HG03196 (cell line): ENCODE measurements around the gene STK4.
"Not testable (repeated sequence)": the region's sequence is repeated elsewhere in the genome, so short reads cannot be mapped to it uniquely, and the experiment has no call there.

Source experiments
- ATAC-seq: cut with Tn5 transposase; IDR thresholded peaks from one replicate; pipeline ENCODE4 v1.9.1; 2021; ENCODE audit not compliant: unreplicated experiment

Gene STK4

DNA sequence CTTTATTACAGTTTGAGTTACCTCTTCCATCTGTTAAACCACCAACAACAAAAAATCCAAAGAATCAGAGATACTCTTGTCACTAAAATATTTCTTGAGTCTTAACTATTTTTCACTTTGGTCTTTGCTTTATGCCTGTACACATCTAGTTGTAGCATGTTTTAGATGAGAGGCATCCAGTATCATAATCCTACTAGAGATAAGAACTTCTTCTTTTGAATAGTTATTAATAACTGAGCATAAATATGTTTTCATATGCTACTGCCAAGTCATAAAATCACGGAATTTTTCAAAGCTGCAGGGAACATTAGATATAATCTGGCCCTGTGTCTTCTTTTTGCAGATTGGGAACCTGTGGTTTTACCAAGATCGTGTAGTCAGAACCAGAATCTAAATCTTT lies 55.3 kb downstream of the STK4 start:
- ATAC-seq: no peak

DNA sequence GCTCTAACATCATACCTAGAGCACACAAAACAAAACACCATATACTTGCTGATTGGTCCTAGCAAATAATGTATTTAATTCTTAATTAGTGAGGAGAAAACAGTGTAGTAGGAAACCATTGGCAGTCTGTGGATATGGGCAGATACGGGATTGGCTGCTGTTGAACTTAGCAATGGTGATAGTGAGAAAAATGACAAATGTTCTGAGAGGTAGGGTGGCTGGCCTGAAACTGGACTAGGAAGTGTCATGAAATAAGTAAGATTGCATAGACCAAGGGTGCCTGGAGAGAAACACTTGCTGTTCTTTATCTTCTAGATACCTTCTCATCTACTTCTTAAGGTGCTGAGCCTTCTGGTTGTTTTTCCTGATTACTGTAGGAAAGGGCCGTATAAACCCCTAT lies 56.8 kb downstream of the STK4 start:
- ATAC-seq: not testable (repeated sequence)

DNA sequence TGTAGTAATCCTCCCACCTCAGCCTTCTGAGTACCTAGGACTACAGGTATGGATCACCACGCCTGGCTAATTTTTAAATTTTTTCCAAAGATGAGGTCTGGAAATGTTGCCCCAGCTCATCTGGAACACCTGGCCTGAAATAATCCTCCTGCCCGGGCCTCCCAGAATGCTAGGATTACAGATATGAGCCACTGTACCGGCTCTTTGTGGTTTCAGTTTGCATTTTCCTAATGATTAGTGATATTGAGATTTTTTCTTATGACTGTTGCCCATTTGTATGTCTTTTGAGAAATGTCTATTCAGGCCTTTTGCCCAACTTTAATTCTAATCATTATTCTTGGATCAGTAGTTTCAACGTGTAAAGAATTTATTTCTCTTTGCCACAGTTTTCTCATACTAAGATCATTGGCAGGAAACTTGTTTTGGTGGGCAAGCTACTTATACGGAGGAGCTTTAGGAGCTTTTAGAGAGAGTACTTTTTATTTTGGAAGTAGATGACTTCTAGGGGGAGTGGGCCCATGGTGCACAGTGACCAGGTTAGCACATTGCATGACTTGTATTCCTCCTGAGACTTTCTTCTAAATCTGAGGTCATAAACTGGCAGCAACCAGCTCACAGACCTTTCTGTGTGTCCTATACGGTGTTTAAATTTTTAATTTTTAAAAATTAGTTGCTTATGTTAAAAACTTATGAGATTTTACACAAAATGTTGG lies 62.3 kb downstream of the STK4 start:
- ATAC-seq: no peak

DNA sequence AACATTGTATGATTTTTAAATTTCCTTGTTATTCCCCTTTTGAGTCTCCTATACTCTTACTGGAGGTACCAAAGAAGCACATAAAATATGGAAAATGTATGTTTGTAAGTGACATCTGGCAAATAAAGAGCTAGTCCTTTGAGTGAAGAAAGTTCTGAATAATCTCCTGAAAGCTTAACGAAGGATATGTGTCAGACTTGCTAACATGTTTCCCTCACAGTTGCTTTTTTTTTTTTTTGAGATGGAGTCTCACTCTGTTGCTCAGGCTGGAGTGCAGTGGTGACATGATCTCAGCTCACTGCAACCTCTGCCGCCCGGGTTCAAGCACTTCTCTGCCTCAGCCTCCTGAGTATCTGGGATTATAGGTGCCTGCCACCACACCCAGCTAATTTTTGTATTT lies 63.6 kb downstream of the STK4 start:
- no peak for ATAC-seq

DNA sequence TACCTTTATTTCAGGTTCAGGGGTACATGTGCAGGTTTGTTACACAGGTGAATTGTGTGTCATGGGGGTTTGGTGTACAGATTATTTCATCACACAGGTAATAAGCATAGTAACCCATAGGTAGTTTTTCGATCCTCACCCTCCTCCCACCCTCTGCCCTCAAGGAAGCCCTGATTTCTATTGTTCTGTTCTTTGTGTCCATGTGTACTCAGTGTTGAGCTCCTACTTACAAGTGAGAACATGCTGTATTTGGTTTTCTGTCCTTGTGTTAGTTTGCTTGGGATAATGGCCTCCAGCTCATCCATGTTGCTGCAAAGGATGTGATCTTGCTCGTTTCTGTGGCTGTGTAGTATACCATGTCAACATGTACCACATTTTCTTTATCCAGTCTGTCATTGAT lies 66.0 kb downstream of the STK4 start:
- no peak for ATAC-seq

DNA sequence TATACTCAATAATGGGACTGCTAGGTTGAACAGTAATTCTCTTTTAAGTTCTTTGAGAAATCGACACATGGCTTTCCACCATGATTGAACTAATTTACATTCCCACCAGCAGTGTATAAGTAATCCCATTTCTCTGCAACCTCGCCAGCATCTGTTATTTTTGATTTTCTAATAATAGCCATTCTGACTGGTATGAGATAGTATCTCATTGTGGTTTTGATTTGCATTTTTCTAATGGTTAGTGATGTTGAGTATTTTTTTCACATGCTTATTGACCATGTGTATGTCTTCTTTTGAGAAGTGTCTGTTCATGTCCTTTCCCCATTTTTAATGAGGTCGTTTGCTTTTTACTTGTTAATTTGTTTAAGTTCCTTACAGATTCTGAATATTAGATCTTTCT lies 66.5 kb downstream of the STK4 start:
- ATAC-seq: no peak

DNA sequence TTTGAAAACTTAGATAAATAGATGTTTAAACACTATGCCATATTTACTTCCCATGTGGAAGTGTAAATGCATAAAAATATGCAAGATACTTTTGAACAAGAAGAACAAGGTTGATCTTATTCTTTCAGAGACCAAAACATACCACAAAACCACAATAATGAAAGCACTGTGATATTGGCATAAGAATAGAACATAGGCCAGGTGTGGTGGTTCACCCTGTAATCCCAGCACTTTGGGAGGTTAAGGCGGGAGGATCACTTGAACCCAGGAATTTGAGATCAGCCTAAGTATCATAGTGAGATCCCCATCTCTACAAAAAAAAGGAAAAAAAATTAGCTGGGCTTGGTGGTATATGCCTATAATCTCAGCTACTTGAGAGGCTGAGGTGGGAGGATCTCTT lies 68.1 kb downstream of the STK4 start:
- no peak for ATAC-seq

DNA sequence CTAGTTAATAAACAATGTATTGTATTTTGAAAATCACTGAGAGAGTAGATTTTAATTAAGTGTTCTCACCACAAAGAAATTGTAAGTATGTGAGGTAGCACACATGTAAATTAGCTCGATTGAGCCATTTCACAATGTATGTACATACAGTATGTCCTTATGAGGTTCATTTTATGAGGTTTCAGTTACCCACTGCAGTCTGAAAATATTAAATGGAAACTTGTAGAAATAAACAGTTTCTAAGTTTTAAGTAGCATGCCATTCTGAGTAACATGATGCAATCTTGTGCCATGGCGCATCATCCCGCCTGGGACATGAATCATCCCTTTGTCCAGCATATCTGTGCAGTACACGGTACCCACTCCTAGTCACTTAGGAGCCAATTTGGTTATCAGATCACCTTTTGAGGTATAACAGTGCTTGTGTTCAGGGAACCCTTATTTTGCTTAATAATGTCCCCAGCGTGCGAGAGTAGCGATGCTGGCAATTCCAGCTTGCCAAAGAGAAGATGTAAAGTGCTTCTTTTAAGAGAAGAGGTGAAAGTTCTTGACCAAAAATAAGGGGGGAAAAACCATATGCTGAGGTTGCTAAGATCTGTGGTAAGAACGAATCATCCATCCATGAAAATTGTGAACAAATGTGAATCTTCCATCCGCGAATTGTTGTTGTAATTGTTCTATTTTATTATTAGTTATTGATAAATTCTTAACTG lies 69.9 kb downstream of the STK4 start:
- no peak for ATAC-seq

DNA sequence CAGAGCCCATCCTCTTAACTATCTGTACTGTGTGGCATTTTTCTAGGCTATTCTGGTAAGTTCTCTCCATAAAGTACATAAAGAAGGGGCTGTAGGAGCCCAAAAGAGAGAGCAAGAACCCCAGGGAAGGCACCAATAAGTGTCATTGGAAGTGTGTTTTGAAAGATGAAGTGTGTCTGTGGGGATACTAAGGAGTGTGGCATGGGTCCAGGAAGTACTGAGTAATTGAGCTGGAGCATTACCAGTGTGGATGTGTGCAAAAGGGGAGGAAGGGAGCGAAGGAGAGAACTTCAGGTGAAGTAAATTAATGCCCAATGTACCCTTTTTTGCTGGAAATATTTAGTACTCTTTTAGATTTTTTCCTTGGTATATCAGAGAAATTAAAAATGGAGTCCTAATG lies 70.7 kb downstream of the STK4 start:
- ATAC-seq: no peak

DNA sequence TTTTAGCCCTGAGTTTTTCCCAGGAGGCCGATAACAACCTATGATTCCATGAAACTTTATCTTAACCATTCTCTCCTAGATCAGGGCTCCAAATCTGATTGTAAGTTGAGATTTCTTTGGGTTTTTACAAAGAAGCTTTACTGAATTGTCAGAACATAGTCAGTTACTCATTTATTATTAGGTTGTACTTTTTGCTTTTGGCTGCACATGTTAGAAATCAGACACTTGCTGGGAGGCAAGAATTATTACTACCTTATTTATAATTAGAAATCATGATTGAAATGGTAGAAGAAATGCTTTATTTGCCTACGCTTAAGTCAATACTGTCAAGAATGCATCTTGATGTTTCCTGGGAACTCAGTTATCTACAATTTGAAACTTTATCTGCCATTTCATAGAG lies 71.3 kb downstream of the STK4 start:
- ATAC-seq: no peak

DNA sequence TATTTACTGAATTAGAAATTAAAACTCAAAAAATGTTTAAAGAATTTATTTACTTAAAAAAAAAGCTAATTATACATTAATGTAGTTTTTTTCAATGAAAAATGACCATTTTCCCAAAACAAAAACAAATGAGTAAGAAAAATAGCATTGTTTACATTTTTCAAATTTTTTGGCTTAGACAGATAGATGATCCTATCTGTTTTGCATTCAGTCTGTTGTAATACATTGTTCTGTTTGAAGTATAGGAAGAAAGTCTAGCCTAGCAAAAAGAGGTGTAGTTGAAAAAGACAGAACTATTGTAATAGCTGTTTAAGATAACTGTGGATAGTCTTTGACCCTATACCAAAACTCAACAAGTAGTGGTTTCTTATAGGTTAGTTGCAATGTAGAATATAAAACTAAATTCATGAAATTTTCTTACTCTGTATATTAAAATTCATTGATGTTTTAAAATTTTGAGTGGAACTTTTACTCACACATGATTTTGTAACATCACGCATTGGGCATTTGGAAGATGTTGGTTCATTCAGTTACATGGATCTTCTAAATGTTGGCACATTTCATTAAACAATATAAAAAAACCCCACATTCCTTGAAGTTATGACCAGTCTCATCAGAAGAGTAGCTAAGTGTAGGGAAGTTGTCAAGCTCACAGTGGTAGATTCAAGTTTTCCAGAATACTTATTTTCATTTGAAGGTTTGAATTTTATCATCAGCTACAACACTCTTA lies 72.6 kb downstream of the STK4 start:
- no peak for ATAC-seq

DNA sequence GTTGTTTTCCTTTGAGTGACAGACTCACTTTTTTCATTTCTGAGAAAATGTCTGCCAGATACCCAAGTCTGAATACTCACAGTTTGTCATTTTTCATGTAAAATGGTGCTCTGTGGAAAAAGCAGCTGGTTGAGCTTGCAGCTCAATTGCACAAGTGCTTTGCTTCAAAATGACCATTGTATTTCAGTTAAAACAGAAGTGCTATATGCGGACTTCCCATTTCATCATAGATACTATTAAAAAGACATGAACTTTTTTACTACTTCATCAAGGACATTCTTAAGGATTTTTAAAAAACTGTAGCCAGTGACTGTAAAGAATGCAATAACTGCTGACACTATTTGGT lies 73.1 kb downstream of the STK4 start:
- no peak for ATAC-seq

DNA sequence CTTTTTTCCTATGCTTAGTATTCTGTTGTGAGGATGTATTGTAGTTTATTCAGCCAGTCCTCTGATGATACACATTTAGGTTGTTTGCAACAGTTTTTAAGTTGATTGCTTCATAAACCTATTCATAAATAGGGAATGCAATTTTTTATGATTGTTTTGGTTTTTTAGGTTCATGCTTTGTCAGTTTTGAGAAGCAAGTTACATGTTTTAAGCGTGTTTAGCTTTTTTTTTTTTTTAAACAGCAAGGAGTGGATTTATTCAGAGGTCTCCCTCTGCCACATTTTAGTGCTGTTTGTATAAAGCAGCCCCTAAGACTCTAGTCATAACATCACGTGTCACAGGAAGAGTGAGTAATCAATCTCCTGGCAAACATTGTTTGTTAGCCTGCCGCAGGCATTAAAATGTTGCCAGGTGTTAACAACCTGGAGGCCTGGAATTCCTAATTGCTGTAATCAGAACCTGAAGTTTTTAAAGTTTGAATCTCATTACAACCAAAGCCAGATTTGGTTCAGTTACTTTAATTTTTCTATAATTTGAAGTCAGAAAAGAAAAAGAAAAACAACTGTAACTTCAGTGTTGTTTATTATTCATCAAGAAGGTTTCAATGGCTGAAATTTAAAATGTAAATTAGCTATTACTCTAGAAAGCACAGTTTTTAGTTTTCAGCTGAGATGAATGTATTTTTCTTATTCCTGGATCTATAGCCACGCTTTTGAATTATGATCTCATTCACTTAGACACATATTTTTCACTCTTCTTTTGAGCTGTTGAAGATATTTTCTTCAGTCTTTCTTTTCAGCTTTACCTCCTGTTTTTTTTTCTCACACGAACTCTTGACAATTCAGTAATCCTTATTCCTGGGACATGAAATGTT lies 75.4 kb downstream of the STK4 start:
- ATAC-seq: no peak

DNA sequence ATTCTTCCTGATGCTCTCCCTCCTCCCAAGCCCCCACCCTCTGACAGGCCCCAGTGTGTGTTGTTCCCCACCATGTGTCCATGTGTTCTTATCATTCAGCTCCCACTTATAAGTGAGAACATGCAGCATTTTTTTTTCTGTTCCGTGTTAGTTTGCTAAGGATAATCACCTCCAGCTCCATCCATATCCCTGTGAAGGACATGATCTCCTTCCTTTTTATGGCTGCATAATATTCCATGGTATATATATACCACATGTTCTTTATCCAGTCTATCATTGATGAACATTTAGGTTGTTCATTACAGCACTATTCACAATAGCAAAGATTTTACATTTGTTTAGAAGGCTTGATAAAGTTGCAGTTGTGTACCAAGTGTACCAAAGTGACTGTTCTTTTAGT lies 76.7 kb downstream of the STK4 start:
- ATAC-seq: no peak

DNA sequence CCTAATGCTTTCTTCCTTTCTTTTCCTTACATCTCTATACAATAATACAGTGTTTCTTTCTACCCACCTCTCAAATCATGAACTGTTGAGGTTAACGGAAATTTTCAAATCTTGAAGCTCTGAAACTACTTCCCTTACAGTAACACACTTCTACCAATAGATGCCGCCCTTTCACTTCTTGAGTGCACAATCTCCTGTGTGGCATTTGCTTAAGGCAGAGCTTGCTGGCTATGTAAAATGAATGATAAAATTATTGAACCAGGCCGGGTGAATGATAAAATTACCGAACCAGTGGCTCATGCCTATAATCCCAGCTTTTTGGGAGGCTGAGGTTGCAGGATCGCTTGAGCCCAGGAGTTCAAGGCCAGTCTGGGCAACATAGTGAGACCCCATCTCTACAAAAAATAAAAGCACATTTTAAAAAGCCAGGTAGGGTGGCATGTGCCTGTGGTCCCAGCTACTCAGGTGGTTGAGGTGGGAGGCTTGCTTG lies 77.8 kb downstream of the STK4 start:
- ATAC-seq: no peak

DNA sequence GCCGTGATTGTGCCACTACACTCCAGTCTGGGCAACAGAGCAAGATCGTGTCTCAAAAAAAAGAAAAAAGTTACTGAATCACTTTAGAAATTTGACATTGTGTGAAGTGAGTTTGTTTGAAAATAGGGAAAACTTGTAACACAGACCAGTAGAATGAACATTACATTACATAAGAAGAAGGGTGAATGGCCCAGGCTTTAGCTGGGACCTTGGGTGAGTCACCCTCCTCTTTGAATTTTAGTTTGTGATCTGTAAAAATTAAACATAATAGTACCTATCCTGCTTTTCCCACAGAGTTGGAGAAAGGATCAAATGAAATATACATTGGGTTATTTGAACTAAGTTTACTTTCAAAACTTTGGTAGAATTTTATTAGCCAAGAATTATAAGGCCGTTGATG lies 78.3 kb downstream of the STK4 start:
- ATAC-seq: no peak

DNA sequence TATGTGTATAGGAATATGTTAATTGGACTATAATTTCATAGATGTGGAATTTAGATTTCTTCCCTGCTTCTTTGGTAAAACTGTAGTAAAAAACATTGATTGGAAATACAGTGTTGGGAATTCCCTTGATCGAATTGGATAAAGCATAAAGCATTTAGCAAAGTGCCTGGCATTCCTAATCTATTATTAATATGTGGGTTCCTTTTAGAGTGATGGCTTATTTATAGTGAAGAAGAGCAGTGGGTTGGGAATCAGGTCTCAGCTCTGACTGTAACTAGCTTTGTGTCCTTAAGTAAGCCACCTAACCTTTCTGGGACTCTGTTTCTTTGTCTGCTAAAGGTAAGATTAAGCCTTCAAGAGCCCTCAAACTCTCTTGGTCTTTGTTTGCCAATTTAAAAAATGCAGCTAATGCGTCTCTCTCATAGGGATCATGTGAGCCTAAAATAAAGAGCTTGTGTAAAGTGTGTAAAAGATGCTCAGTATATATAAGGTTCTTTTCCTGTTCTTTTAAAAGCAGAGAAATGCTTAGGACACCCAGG lies 81.3 kb downstream of the STK4 start:
- no peak for ATAC-seq

DNA sequence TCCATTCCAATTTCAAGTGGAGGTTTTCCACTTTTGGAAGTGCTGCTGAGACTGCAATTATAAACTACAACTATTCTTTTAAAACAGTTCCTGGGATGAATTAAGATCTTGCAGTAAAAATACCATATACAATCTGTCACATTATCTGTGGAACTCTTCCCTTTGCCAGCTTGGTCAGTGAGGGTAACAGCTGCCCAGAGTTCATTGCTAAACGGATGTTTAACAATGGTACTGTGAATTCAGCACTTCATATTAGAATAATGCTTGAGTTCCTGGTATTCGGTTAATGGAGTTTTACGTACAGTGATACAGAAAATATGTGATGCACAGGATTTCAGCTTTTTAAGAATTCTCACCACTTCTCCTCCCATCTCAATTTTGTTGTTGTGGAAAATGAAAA lies 83.1 kb downstream of the STK4 start:
- ATAC-seq: no peak

DNA sequence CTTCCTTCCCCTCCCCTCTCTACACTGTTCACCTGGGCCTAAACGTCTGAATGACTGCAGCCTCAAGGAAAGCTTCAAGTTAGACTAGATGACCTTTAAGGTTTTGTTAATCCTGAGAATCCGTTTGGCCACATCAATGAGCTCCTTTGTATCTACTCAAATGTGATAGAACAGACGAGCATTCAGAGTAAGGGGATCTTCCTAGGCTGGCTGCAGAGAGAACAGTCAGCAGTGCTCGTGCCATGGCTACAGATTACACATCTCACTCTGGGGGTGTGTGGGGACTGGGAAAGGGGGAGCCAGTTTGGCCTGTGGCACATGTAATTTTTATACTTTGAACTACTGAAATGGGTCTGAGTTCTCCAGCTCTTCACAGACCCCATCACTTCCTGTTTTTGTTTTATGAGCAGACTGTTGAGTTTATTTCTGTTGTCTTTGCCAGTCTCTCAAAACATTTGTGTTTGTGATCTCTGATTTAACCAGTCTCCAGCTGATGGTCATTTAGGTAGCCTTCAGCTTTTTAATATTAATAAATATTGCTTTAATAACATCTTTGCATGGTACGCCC lies 83.7 kb downstream of the STK4 start:
- ATAC-seq: no peak

DNA sequence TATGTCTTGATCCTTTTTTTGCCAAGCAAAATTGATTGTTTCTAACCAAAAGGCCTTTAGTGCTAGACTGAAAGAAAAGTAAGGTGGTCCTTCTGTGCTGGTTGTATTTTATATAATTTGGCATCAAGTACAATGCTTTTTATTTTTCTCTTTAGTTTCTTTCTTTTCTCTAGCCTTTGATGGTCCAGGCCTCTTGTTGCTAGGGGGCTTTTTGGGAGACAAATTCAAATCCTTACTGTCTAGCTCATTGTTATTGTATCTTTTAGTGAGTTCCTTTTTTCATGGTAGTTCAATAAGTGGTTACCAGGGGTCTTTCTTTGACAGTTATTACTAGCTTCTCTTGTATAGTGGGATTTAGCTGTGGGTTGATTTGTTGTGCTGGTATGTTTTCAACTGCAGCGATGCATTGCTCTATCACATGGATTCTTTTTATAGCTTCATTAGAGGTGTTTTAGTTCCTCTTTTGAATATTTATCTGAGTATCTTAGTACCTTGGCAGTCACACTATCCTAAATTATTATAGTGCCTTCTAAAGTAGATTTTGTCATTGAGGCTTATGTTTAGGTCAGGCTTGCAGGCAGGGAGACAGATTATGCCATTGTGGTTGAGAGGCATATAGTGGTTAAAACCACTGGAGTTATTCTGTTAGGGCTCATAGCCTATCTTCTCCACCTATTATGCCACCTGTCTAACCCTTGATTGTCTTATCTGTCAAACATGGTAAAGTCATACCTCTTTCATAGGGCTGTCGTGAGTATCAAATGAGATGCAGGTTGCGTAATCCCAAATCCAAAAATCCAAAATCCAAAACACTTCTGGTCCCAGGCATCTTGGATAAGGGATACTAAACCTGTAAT lies 85.1 kb downstream of the STK4 start:
- no peak for ATAC-seq
